GM18858 (cell line): ENCODE measurements around the gene INS.

Experiments
- ATAC-seq: cut with Tn5 transposase; IDR thresholded peaks from one replicate; pipeline ENCODE4 v1.9.1; 2021; ENCODE audit not compliant: unreplicated experiment

Gene INS

GRCh38 chr11:2147391-2147790 is 13.6 kb downstream of the INS start:
- no peak for ATAC-seq

- ATAC-seq = no peak
Observed at GRCh38 chr11:2146051-2146450, 15.0 kb downstream of the INS start.

GRCh38 chr11:2144544-2145248 is 16.3 kb downstream of the INS start:
- ATAC-seq = no peak

- ATAC-seq = no peak
Observed at GRCh38 chr11:2143799-2144543, 17.0 kb downstream of the INS start.

GRCh38 chr11:2143477-2143798 is 17.6 kb downstream of the INS start:
- ATAC-seq = no peak

GRCh38 chr11:2142762-2143202 is 18.2 kb downstream of the INS start:
- no peak for ATAC-seq

GRCh38 chr11:2142300-2142759 is 18.7 kb downstream of the INS start:
- ATAC-seq = no peak

- no peak for ATAC-seq
Observed at GRCh38 chr11:2140411-2141400, 20.3 kb downstream of the INS start.

GRCh38 chr11:2139621-2140337 is 21.2 kb downstream of the INS start:
- no peak for ATAC-seq

- ATAC-seq = no peak
Observed at GRCh38 chr11:2139123-2139521, 21.9 kb downstream of the INS start, which contains the start of gene IGF2. TSS of gene IGF2 (minus strand) at chr11:2139389. CDS start at chr11:2135523, 3,866 bp downstream.

GRCh38 chr11:2138431-2139122 is 22.4 kb downstream of the INS start:
- ATAC-seq = no peak

GRCh38 chr11:2138068-2138430 is 23.0 kb downstream of the INS start:
- ATAC-seq = no peak

GRCh38 chr11:2137202-2138067 is 23.6 kb downstream of the INS start:
- ATAC-seq = no peak

GRCh38 chr11:2136952-2137201 is 24.1 kb downstream of the INS start:
- ATAC-seq = no peak

GRCh38 chr11:2136209-2136951 is 24.6 kb downstream of the INS start:
- no peak for ATAC-seq

- no peak for ATAC-seq
Observed at GRCh38 chr11:2135648-2136201, 25.3 kb downstream of the INS start.

- no peak for ATAC-seq
Observed at GRCh38 chr11:2135018-2135569, 25.9 kb downstream of the INS start.
